HEK293T (cell line): ENCODE data around the gene CLEC20A.
A peak's percentile ranks its signal among the peaks of the same experiment; 100 is the strongest.

Experiments used
- CTCF ChIA-PET: fragments of 350-600 bp; formaldehyde crosslinking; extraction: SDS; loops from one replicate; lab custom pipeline; 2021; ENCODE audit warnings: antibody characterized with exemption, inconsistent platforms; lab: Yijun Ruan, JAX
- POLR2A ChIA-PET: fragments of 350-600 bp; formaldehyde crosslinking; extraction: SDS; loops from one replicate; lab custom pipeline; 2020; ENCODE audit warnings: antibody characterized with exemption, inconsistent platforms; lab: Yijun Ruan, JAX
- DNase-seq: peaks from one replicate; pipeline ENCODE4 v3.0.0; 2012; ENCODE audit warnings: mixed read lengths; ENCODE audit errors: extremely low spot score
- ARNT ChIP-seq: fragments of 450-650 bp; IDR thresholded peaks from 2 replicates; pipeline ENCODE4 v1.6.1; 2017; ENCODE audit warnings: mild to moderate bottlenecking
- BHLHE40 ChIP-seq: fragments of 450-650 bp; IDR thresholded peaks from 2 replicates; pipeline ENCODE4 v1.6.1; 2016; ENCODE audit warnings: mild to moderate bottlenecking, moderate library complexity, borderline replicate concordance
- CTBP1 ChIP-seq: fragments of 450-650 bp; IDR thresholded peaks from 2 replicates; pipeline ENCODE4 v1.6.1; 2016; ENCODE audit warnings: borderline replicate concordance
- ELF4 ChIP-seq: fragments of 450-650 bp; IDR thresholded peaks from 2 replicates; pipeline ENCODE4 v1.6.1; 2017; ENCODE audit warnings: antibody characterized with exemption
- FOXA1 ChIP-seq: fragments of 450-650 bp; IDR thresholded peaks from 2 replicates; pipeline ENCODE4 v1.6.1; 2016; ENCODE audit warnings: mild to moderate bottlenecking
- FOXK2 ChIP-seq: fragments of 450-650 bp; IDR thresholded peaks from 2 replicates; pipeline ENCODE4 v1.6.1; 2016; ENCODE audit warnings: mild to moderate bottlenecking
- FOXM1 ChIP-seq: fragments of 450-650 bp; IDR thresholded peaks from 2 replicates; pipeline ENCODE4 v1.6.1; 2017; ENCODE audit warnings: mild to moderate bottlenecking, borderline replicate concordance
- HDGF ChIP-seq: fragments of 450-650 bp; IDR thresholded peaks from 2 replicates; pipeline ENCODE4 v1.6.1; 2017; ENCODE audit warnings: antibody characterized with exemption, borderline replicate concordance
- L3MBTL2 ChIP-seq: fragments of 450-650 bp; conservative IDR thresholded peaks from 2 replicates; pipeline ENCODE4 v1.6.1; 2016; ENCODE audit warnings: mild to moderate bottlenecking
- LEF1 ChIP-seq: fragments of 450-650 bp; IDR thresholded peaks from 2 replicates; pipeline ENCODE4 v1.6.1; 2017; ENCODE audit warnings: mild to moderate bottlenecking, borderline replicate concordance
- NFRKB ChIP-seq: fragments of 450-650 bp; IDR thresholded peaks from 2 replicates; pipeline ENCODE4 v1.6.1; 2016; ENCODE audit warnings: mild to moderate bottlenecking, moderate library complexity
- SP1 ChIP-seq: fragments of 450-650 bp; IDR thresholded peaks from 2 replicates; pipeline ENCODE4 v1.6.1; 2017
- SUZ12 ChIP-seq: fragments of 450-650 bp; IDR thresholded peaks from 2 replicates; pipeline ENCODE4 v1.6.1; 2016; ENCODE audit warnings: mild to moderate bottlenecking
- TARDBP ChIP-seq: fragments of 450-650 bp; IDR thresholded peaks from 2 replicates; pipeline ENCODE4 v1.6.1; 2016
- ZNF384 ChIP-seq: fragments of 450-650 bp; IDR thresholded peaks from 2 replicates; pipeline ENCODE4 v1.6.1; 2016
- TF ChIP-seq, protein P1 (sequence below): fragments of 450-650 bp; IDR thresholded peaks from 2 replicates; pipeline ENCODE4 v1.6.1; 2016

The CLEC20A gene

DNA sequence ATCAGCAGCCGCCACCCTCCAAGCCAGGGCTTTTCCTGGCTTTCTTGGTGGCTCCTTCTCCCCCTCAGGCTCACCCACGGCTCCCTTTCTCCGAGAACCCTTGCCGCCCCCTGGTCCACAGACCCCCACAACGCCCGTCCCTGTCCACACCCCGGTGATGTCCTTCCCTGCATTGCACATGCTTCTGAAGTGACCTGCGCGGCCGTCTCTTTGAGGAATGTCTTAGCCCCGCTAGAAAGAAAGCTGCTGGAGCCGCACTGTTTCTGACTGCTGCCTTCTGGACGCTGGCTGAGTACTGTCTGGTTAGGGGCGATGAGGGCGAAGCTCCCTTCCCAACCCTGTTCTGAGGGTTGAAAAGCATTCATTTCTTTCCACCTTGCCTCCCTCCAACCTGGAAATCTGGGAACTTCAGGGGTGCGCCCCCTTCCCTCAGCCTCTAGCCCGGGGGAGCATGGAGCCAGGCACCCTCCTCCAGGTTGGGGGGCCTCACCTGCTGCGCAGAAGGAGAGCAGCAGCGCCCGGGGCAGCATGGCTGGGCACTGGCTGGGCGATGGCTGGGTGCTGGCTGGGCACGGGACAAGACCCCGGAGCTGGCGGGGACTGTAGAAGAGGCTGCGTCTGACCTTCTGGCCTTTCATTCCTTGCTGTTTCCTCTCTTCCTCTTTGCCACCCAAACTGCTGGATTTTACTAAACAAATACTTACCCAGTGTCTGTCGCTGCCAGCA, at the start of gene CLEC20A:
CLEC20A (minus strand) TSS at position 555 of the 726 bp plus-strand sequence; CDS start at position 530, 25 bp downstream.
- no peak for TF ChIP-seq FOXK2
- no peak for TF ChIP-seq ZNF384
- no peak for TF ChIP-seq LEF1
- TF ChIP-seq FOXA1: no peak
- TF ChIP-seq ARNT: no peak
- ChIA-PET CTCF (no interaction called here), POLR2A (no interaction called here)
- DNase-seq: no peak

DNA sequence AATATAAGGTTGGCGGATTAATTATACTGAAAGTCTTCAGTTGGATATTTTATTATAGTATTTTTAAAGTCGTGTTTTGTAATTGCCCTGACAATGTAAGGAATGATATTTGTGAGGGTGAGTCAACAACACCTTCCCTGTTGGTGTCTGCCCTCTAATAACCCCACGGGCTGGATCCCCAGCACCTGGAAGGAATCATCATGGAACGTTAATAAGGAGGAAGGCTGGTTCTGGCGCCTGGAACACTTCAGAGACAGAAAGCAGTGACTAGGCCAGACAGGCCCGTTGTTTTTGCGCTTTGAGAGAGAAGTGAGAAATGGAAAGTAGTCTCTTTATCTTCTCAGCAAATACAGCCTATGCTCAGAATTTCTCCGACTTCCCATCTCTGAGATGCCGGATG, 47.8 kb upstream of the CLEC20A start:
- TF ChIP-seq TARDBP (no peak), LEF1 (no peak), ARNT (no peak), ZNF384 (no peak), FOXA1 (no peak), L3MBTL2 (no peak), FOXM1 (no peak), BHLHE40 (no peak), FOXK2 (no peak), CTBP1 (no peak)
- TF ChIP-seq, protein P1, sequence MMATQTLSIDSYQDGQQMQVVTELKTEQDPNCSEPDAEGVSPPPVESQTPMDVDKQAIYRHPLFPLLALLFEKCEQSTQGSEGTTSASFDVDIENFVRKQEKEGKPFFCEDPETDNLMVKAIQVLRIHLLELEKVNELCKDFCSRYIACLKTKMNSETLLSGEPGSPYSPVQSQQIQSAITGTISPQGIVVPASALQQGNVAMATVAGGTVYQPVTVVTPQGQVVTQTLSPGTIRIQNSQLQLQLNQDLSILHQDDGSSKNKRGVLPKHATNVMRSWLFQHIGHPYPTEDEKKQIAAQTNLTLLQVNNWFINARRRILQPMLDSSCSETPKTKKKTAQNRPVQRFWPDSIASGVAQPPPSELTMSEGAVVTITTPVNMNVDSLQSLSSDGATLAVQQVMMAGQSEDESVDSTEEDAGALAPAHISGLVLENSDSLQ: no peak
- ChIA-PET POLR2A (no interaction called here), CTCF (interaction anchor here (1.8 kb wide), 1 partner anchor 209 kb away, joined by 6 read pairs; no protein-coding TSS in a partner anchor)
- DNase-seq: no peak

DNA sequence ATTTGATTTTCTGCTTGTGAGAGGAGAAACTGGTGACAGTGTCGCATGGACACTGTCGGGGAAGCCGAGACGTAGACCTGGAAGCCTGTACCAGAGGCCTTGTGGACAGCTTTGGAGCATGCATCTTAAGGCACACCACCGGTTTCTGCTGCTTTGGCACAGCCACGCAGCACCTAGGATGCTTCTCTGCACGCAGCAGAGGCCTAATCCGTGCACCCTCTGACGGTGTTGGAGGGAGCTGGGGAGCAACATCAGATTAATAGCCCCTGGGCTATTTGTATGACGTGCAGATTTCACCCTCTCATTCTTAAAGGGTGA, 46.5 kb upstream of the CLEC20A start:
- peak; percentile 71 for DNase-seq
- peak; percentile 2; the same call in 1 of the 2 replicates for TF ChIP-seq L3MBTL2
- no peak for TF ChIP-seq SP1
- TF ChIP-seq SUZ12: no peak
- CTCF ChIA-PET: interaction anchor here (0.7 to 2.2 kb wide), 7 partner anchors 10 to 460 kb away, joined by 3 to 14 read pairs (median 4); no protein-coding TSS in a partner anchor
- POLR2A ChIA-PET: interaction anchor here (0.8 to 2.9 kb wide), 4 partner anchors 210 to 460 kb away, joined by 3 to 12 read pairs (median 6); no protein-coding TSS in a partner anchor

DNA sequence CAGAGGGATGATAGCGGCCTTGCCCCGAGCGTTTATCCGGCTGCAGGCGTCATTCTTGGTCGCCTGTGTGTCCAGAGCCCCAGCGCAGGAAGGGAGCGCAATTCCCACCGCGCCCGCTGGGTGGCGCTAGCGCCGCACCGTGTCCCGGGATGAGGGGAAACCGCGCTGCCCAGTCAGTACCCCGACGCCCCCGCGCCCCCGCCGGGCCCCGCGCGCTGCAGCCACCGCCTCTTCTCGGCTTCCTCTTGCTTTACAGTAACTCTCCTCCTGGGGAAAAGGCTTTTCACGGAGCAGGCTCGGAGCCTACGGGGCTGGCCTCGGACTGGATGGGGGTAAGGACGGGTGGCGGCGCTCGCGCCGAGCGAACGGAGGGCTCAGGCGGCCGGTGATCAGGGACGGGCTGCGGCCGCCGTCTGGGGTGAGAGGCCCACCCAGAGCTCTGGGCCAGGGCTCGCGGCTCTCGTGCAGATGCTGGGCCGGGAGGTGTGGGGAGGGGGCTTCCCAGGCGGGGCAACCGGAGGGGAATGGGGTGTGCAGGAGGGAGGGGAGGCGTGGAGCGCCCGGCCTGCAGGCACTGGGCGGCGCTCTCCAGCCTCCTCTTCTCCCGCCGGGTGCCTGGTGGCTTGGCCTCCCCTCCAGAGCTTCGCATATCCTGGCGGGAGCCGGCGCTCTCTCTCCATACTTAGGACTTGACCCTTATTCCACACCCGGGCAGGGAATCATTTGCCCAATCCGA, 46.0 kb upstream of the CLEC20A start:
- CTCF ChIA-PET: interaction anchor here (0.7 to 2.2 kb wide), 10 partner anchors 10 to 538 kb away, joined by 3 to 14 read pairs (median 3); no protein-coding TSS in a partner anchor
- POLR2A ChIA-PET: interaction anchor here (0.8 to 2.9 kb wide), 6 partner anchors 9 to 460 kb away, joined by 3 to 12 read pairs (median 4); no protein-coding TSS in a partner anchor
- DNase-seq: peak; percentile 93
- TF ChIP-seq NFRKB (no peak), L3MBTL2 (peak; percentile 65; the same call in 1 of the 2 replicates), SP1 (no peak), FOXM1 (peak; percentile 50; the same call in 1 of the 2 replicates)

DNA sequence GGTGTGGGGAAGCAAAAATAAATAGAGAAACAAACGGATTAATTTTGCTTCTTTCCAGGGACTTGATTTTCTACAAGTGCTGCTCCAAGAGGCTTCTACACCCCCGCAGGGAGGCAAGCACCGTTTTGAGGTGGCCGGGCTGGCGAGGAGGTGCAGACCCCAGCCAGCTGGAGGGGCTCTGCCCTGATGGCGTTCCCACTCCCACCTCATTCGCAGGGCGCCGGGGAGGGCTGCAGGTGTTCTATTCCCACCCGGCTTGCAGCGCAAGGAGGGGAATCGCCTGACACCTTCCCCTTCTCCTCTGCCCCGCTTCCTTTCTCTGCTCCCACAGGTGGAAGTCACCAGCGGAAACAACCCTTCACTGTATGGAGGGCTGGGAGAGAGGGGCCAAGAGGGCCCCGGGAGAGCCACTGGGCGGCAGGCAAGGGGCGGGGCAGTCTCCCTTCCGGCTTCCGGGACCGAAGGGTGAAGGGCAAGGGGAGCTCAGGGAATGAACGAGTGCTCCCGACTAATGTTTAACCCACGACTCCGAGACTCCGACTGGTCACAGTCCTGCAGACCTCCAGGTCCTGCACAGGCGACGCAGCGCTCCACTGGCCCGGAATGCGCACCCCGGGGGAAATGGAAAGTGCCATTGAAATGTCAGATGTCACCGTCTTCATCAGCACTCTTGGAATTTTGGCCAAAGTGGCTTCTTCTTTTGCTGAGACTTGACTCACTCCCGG, 45.2 kb upstream of the CLEC20A start:
- ChIA-PET CTCF (interaction anchor here (0.6 to 2.2 kb wide), 11 partner anchors 9 to 539 kb away, joined by 3 to 14 read pairs (median 4); no protein-coding TSS in a partner anchor), POLR2A (interaction anchor here (0.7 to 2.9 kb wide), 7 partner anchors 9 to 461 kb away, joined by 3 to 12 read pairs (median 3); no protein-coding TSS in a partner anchor)
- DNase-seq: peak; percentile 64
- TF ChIP-seq ELF4 (0 out of 2 replicates have a peak, but pooled peaks have one; percentile 47), SUZ12 (no peak), L3MBTL2 (0 out of 2 replicates have a peak, but pooled peaks have one; percentile 41)

DNA sequence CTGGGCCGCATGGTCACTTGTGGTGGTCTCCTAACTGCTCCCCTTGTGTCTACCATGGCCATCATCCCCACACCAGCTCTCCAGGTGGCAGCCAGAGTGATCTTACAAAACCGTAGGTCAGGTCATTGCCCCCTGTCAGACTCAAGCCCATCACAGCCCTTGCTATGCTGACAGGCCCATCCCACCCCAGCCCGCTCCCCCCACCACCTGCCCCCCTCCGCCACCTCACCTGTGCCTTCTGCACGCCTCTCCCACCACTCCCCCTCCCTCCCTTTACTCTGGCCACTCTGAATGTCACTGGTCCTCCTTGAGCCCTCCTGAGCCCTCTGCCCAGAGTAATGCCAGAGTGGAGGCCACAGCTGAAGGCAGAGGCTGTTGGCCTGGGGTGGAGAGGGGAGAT, 44.6 kb upstream of the CLEC20A start:
- ChIA-PET CTCF (interaction anchor here (0.6 to 2.2 kb wide), 3 partner anchors 8 to 461 kb away, joined by 4 to 10 read pairs (median 4); no protein-coding TSS in a partner anchor), POLR2A (interaction anchor here (0.9 to 2.9 kb wide), 2 partner anchors 185 to 461 kb away, joined by 3 to 12 read pairs; no protein-coding TSS in a partner anchor)
- TF ChIP-seq TARDBP: no peak
- TF ChIP-seq, protein P1: no peak
- TF ChIP-seq HDGF: no peak
- TF ChIP-seq NFRKB: no peak
- no peak for TF ChIP-seq FOXA1
- no peak for TF ChIP-seq BHLHE40
- DNase-seq: no peak
